Measurements from ENCODE around the gene ASTN2. TPM values are rescaled to one million over a fixed set of nuclear protein-coding genes. Genes with fewer than 3 reads are reported as not detected.

Gene ASTN2
- total RNA-seq, 1 donor from 2014 or later: 2.8 TPM

GRCh38 chr9:117290856-117291622 lies 123.8 kb downstream of the ASTN2 start:
- no peaks in the 10 kb centered on the region for H3K36me3 Mint-ChIP-seq (ENCODE audit: low read depth)
- no peak overlapping the region for H3K27ac Mint-ChIP-seq
- no peaks in the 10 kb centered on the region for H3K27me3 Mint-ChIP-seq
- no peaks in the 10 kb centered on the region for H3K4me1 Mint-ChIP-seq
- DNase-seq: no peak
- no peak overlapping the region for H3K4me3 Mint-ChIP-seq
- intact Hi-C loops (cut with micrococcal nuclease): no loop called here
- no peaks in the 10 kb centered on the region for H3K9me3 Mint-ChIP-seq

GRCh38 chr9:117290306-117290840 lies 124.5 kb downstream of the ASTN2 start:
- Mint-ChIP-seq H3K4me1 (no peaks in the 10 kb centered on the region), H3K27me3 (no peaks in the 10 kb centered on the region), H3K9me3 (no peaks in the 10 kb centered on the region), H3K27ac (no peak overlapping the region), H3K4me3 (no peak overlapping the region), H3K36me3 (ENCODE audit: low read depth) (no peaks in the 10 kb centered on the region)
- DNase-seq: no peak
- intact Hi-C loops (cut with micrococcal nuclease): no loop called here

DNA sequence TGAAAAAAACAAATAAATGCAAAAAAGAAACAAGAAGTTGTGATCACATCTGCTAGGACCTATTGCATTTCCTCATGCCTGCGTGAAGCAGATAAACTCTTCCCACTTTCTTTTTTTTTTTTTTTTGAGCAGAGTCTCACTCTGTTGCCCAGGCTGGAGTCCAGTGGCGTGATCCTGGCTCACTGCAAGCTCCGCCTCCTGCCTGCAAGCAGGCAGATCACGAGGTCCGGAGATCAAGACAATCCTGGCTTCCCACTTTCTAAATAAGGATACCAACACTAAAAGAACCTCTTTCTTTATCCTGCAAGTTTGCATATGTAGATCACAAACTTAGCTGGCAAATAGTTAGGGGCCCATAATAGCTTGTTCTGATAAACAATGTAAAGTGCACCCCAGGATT lies 128.6 kb downstream of the ASTN2 start:
- Mint-ChIP-seq H3K4me3 (no peak overlapping the region), H3K27me3 (no peaks in the 10 kb centered on the region), H3K4me1 (no peaks in the 10 kb centered on the region), H3K27ac (no peak overlapping the region), H3K9me3 (no peaks in the 10 kb centered on the region), H3K36me3 (ENCODE audit: low read depth) (no peaks in the 10 kb centered on the region)
- DNase-seq: no peak
- intact Hi-C loops (cut with micrococcal nuclease): no loop called here

DNA sequence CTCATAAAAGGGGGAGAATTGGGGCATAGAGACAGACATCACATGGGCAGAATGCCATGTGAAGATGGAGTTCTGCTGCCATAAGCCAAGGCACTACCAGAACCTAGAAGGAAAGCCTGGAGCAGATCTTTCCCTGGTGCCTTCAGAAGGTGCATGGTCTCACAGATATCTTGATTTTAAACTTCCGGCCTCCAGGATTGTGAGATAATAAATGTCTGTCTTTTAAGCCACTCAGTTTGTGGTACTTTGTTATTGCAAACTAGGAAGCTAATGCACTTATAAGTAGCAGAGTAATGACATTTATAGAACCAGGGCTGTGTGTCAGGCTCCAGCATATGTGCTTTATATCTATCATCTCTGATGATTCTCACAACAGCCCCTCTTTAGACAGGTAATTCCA lies 130.4 kb downstream of the ASTN2 start:
- Mint-ChIP-seq H3K9me3 (no peaks in the 10 kb centered on the region), H3K4me1 (no peaks in the 10 kb centered on the region), H3K27ac (no peak overlapping the region), H3K27me3 (no peaks in the 10 kb centered on the region), H3K36me3 (ENCODE audit: low read depth) (no peaks in the 10 kb centered on the region), H3K4me3 (no peak overlapping the region)
- DNase-seq: no peak
- intact Hi-C loops (cut with micrococcal nuclease): loop anchor here (5.0 kb wide), 1 partner anchor 787 kb away; no protein-coding TSS in a partner anchor

GRCh38 chr9:117282541-117282940 lies 132.3 kb downstream of the ASTN2 start:
- Mint-ChIP-seq H3K36me3 (ENCODE audit: low read depth) (no peaks in the 10 kb centered on the region), H3K4me3 (no peak overlapping the region), H3K9me3 (no peaks in the 10 kb centered on the region), H3K4me1 (no peaks in the 10 kb centered on the region), H3K27ac (no peak overlapping the region), H3K27me3 (no peaks in the 10 kb centered on the region)
- intact Hi-C loops (cut with micrococcal nuclease): loop anchor here (5.0 kb wide), 1 partner anchor 785 kb away; no protein-coding TSS in a partner anchor
- DNase-seq: no peak

DNA sequence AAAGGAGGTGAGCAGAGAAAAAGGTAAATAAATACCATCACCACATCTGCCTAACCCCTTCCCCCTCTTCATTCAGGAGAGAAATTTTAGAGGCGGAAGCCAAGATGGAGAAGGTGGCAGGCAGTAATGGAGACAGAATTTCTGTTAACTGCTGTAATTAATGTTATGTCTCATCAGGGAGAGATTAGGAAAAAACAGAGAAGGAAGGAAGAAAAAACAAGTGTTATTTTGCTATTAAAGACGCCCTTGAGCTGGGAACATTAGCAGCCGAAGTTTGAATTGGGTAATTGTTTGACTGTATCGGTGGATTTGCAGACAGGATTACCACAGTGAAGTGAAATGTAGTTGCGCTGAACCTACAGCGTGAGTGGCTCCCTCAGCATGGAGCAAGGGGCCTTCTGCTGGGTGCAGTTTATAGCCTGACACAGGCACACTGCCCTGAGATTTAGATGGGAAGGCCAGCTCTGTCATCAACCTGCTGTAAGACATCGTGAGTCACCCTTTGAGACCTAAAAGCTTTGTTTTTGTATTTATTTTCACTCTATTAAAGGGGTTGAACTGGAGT lies 136.3 kb downstream of the ASTN2 start:
- H3K4me3 Mint-ChIP-seq: no peak overlapping the region
- DNase-seq: no peak
- intact Hi-C loops (cut with micrococcal nuclease): no loop called here
- no peak overlapping the region for H3K27ac Mint-ChIP-seq
- H3K36me3 Mint-ChIP-seq (ENCODE audit: low read depth): no peaks in the 10 kb centered on the region
- H3K4me1 Mint-ChIP-seq: no peaks in the 10 kb centered on the region
- no peaks in the 10 kb centered on the region for H3K9me3 Mint-ChIP-seq
- H3K27me3 Mint-ChIP-seq: no peaks in the 10 kb centered on the region

GRCh38 chr9:117278020-117278419 lies 136.8 kb downstream of the ASTN2 start:
- Mint-ChIP-seq H3K27ac (no peak overlapping the region), H3K27me3 (no peaks in the 10 kb centered on the region), H3K4me1 (no peaks in the 10 kb centered on the region), H3K36me3 (ENCODE audit: low read depth) (no peaks in the 10 kb centered on the region), H3K4me3 (no peak overlapping the region), H3K9me3 (no peaks in the 10 kb centered on the region)
- intact Hi-C loops (cut with micrococcal nuclease): no loop called here
- no peak for DNase-seq

- H3K4me3 Mint-ChIP-seq: no peak overlapping the region
- H3K9me3 Mint-ChIP-seq: no peaks in the 10 kb centered on the region
- H3K27me3 Mint-ChIP-seq: no peaks in the 10 kb centered on the region
- no peaks in the 10 kb centered on the region for H3K4me1 Mint-ChIP-seq
- no peak for DNase-seq
- intact Hi-C loops (cut with micrococcal nuclease): no loop called here
- no peaks in the 10 kb centered on the region for H3K36me3 Mint-ChIP-seq (ENCODE audit: low read depth)
- H3K27ac Mint-ChIP-seq: no peak overlapping the region
Measured at GRCh38 chr9:117276444-117276843, 138.4 kb downstream of the ASTN2 start.

DNA sequence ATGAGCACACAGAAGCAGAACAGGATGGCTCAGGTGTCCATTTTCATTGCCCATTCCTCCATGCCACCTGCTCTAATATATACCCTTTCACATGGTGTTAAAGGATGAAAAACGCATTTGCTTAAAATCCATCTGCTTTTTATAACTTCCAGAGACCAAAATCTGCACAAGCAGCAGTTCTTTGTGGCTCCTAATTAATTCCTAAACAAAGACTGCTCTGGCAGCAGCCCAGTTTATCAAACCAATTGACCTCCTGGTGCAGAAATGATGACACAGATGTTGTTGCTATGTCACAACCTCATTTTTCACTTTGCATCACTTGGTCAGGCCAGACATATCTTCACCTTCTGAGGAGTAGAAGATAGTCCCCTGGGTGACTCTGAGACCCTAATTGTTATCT lies 141.2 kb downstream of the ASTN2 start:
- Mint-ChIP-seq H3K4me1 (no peaks in the 10 kb centered on the region), H3K27ac (no peak overlapping the region), H3K27me3 (no peaks in the 10 kb centered on the region), H3K9me3 (no peaks in the 10 kb centered on the region), H3K36me3 (ENCODE audit: low read depth) (no peaks in the 10 kb centered on the region), H3K4me3 (no peak overlapping the region)
- intact Hi-C loops (cut with micrococcal nuclease): no loop called here
- no peak for DNase-seq

DNA sequence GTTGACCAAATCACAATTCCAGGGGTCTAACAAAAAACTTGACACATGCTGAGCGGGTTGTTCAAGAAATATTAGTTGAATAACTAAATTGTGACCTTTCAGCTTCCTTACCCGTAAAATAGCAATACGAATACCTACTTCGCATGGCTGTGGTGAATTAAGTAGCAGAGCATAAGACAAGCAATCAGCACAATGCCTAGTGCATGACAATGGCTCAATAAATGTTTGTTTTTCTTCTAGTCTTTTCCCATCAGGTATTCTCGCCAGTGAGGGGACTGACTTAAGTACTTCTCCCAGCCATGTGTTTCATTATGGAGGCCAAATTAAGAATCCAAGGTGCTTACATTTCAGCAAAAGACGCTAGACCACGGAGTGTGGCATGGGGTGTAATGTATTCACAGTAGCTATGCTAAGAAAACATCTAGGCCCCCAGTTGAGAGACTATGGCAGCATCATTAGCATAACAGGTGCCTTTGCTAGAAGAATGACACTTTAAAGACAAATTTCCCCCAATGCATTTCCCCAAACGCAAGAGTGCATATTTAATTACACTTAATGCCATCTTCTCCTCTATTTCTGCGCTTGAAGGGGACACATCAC lies 145.9 kb downstream of the ASTN2 start:
- H3K4me1 Mint-ChIP-seq: no peaks in the 10 kb centered on the region
- H3K9me3 Mint-ChIP-seq: no peaks in the 10 kb centered on the region
- no peaks in the 10 kb centered on the region for H3K36me3 Mint-ChIP-seq (ENCODE audit: low read depth)
- H3K27me3 Mint-ChIP-seq: no peaks in the 10 kb centered on the region
- H3K27ac Mint-ChIP-seq: no peak overlapping the region
- intact Hi-C loops (cut with micrococcal nuclease): no loop called here
- no peak for DNase-seq
- no peak overlapping the region for H3K4me3 Mint-ChIP-seq

DNA sequence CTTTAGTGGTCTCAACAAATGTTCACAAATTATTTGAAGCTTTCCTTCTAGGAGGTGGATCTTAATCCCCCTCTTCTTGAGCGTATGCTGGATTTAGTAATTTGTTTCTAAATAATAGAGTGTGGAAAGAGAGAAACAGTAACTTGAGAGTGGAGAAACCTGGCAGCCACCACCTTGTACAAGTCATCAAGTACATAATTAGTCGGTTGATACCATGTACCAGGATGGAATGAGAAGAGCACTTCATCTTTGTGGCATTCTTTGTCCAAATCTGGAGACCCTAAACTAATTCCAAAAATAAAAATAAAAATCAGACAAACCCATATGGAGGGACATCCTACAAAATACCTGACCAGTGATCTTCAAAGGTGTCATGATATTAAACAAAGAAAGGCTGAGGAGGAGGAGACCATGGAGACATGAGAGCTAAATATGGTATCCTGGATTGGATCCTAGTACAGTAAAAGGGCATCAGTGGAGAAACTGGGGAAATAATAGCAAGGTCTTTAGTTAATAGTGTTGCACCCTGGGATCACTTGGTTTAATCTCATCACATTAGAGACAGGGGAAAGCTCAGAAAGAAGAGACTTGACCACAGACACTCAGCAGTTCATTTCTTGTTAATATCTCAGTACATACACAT lies 147.9 kb downstream of the ASTN2 start:
- Mint-ChIP-seq H3K4me1 (no peaks in the 10 kb centered on the region), H3K27me3 (no peaks in the 10 kb centered on the region), H3K4me3 (no peak overlapping the region), H3K27ac (no peak overlapping the region), H3K36me3 (ENCODE audit: low read depth) (no peaks in the 10 kb centered on the region), H3K9me3 (no peaks in the 10 kb centered on the region)
- intact Hi-C loops (cut with micrococcal nuclease): no loop called here
- no peak for DNase-seq

DNA sequence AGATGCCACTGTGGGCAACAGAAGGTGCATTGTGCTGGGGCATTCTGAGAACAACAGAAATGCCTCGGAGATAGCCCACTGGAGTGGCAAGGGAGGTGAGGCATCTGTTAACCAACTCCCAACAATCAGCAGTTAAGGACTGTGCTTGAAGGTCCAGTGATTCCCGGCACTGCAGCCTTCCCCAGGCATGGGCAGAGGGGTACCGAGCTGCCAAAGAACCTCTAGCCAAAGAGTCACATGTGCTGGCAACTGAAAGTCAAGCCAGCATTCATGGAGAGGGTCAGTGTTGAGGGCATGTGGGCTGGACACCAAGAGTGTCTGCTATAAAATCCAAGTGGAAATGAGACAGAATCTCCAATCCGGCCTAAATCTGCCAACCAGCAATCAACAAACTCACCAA lies 149.6 kb downstream of the ASTN2 start:
- intact Hi-C loops (cut with micrococcal nuclease): no loop called here
- Mint-ChIP-seq H3K27me3 (no peaks in the 10 kb centered on the region), H3K4me3 (no peak overlapping the region), H3K36me3 (ENCODE audit: low read depth) (no peaks in the 10 kb centered on the region), H3K4me1 (no peaks in the 10 kb centered on the region), H3K9me3 (no peaks in the 10 kb centered on the region), H3K27ac (no peak overlapping the region)
- DNase-seq: no peak

DNA sequence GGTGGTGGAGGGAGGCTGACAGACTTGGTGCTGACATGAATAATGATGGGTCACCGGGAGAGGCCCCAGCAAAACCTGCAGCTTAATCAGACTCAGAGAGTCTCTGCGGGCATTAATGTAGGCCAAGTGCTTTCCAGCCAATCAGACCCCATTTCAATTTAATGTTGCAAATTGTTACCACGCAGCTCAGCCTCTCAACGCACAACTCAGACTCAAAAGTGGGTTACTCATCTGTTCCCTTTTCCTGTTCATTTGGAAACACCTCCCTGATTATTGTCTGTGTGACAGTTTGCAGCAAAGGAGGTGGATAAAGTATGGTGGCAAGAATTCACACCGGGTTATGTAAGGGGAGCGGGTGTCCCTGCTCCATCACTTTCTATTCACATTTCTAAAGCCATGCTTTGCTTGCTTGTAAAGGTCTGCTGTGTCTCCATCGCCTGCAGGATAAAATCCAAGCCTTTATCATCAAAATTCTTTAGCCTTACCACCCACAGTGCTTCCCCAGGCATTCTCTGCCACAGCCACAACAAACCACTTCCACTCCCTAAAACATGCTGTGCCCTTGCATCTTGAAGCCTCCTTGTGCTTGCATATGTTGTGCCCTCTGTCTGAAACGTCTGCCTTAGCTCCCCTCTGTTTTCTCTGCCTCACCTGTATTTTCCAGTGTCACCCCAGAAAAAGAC lies 156.5 kb downstream of the ASTN2 start:
- no peaks in the 10 kb centered on the region for H3K27me3 Mint-ChIP-seq
- no peak overlapping the region for H3K27ac Mint-ChIP-seq
- no peaks in the 10 kb centered on the region for H3K4me1 Mint-ChIP-seq
- intact Hi-C loops (cut with micrococcal nuclease): no loop called here
- H3K4me3 Mint-ChIP-seq: no peak overlapping the region
- no peaks in the 10 kb centered on the region for H3K36me3 Mint-ChIP-seq (ENCODE audit: low read depth)
- DNase-seq: no peak
- no peaks in the 10 kb centered on the region for H3K9me3 Mint-ChIP-seq
